Heart left ventricle (tissue), 16 donors: Measurements from ENCODE around the gene SRD5A3. TPM values are rescaled to one million over a fixed set of nuclear protein-coding genes. Genes with fewer than 3 reads are reported as not detected.

ENCODE experiments used
- ATAC-seq, 4 donors: fragments of 200-7000 bp; cut with Tn5 transposase; one replicate each; pipeline ENCODE4 v1.9.1; 2020 to 2022; ENCODE audit warnings: moderate library complexity in 4 of 4, mild to moderate bottlenecking in 3 of 4, moderate number of reproducible peaks in 1 of 4
- DNase-seq, 5 donors: peaks; one replicate each; pipeline ENCODE4 v3.0.0-alpha.2; 2020
- H3K27ac ChIP-seq, 12 donors: fragments of 200-600 bp; sonication (generic) in 4 of 12; one replicate each; pipeline versions ENCODE4 v1.5.0 to v1.8.0; 2016 to 2022; ENCODE audit warnings: mild to moderate bottlenecking in 2 of 12
- H3K27me3 ChIP-seq, 9 donors: fragments of 200-600 bp; sonication (generic) in 2 of 9; one replicate each; pipeline versions ENCODE4 v1.5.1 to v1.8.0; 2016 to 2022; ENCODE audit warnings: mild to moderate bottlenecking in 3 of 9
- H3K36me3 ChIP-seq, 9 donors: fragments of 200-600 bp; sonication (generic) in 2 of 9; one replicate each; pipeline versions ENCODE4 v1.5.0 to v1.8.0; 2018 to 2022; ENCODE audit warnings: mild to moderate bottlenecking in 2 of 9
- H3K4me1 ChIP-seq, 12 donors: fragments of 200-600 bp; sonication (generic) in 4 of 12; one replicate each; pipeline versions ENCODE4 v1.5.0 to v1.8.0; 2016 to 2022; ENCODE audit warnings: mild to moderate bottlenecking in 3 of 12
- H3K4me3 ChIP-seq, 12 donors: fragments of 200-600 bp; sonication (generic) in 4 of 12; one replicate each; pipeline versions ENCODE4 v1.5.0 to v1.8.0; 2017 to 2022; ENCODE audit warnings: mild to moderate bottlenecking in 9 of 12, moderate library complexity in 4 of 12
- H3K9me3 ChIP-seq, 12 donors: fragments of 200-600 bp; sonication (generic) in 4 of 12; one replicate each; pipeline versions ENCODE4 v1.5.0 to v1.8.0; 2016 to 2022; ENCODE audit warnings: mild to moderate bottlenecking in 1 of 12
- CTCF ChIP-seq, 12 donors: fragments of 200-600 bp; sonication (generic) in 4 of 12; IDR thresholded peaks; one replicate each; pipeline versions ENCODE4 v1.5.0 to v1.8.0; 2018 to 2022; ENCODE audit warnings: antibody characterized with exemption in 12 of 12, mild to moderate bottlenecking in 5 of 12
- POLR2A ChIP-seq, 2 donors: fragments of 450-650 bp; IDR thresholded peaks; one replicate each; pipeline ENCODE4 v1.6.1; 2017; ENCODE audit warnings: antibody characterized with exemption in 2 of 2, mild to moderate bottlenecking in 2 of 2, moderate library complexity in 2 of 2
- whole genome bisulfite sequencing, 4 donors: extraction: QIAGEN DNeasy Blood & Tissue Kit in 2 of 4; methylation state at CpG; one replicate each; pipeline versions ENCODE4 v1.1.5 to v1.1.7; 2013 to 2018; 5-methylcytosine and 5-hydroxymethylcytosine counted together
- intact Hi-C, 10 donors: fragments of 100-400 bp; cut with DNase I; formaldehyde crosslinking; loops; one replicate each; pipeline versions ENCODE4 v1.11.1 to v1.14.2; 2022
- polyA plus RNA-seq, 2 donors: library from polyadenylated mRNA; stranded (reverse); fragments of 200-250 nt; gene quantifications; one replicate each; pipeline ENCODE4 v1.2.3, GENCODE V29; 2013
- total RNA-seq, 9 donors: library from RNA; depleted of rRNA in 2 of 9; stranded (reverse); fragments of >200 nt in 2 of 9; fragmentation: NEBNext Ultra II Directional in 3 of 9; extraction: Animal tissue kit (Norgen Biotek cat#: 25700) in 3 of 9; gene quantifications; one replicate each; pipeline versions ENCODE4 v1.1.0 to v1.2.4, GENCODE V29; 2016 to 2023
- donor health status: ischemic (EF 13 %, LVEDD 7.1; RV severe dilation, severe dysfunction).
- donor health status: healthy with polysubstance abuse.
- donor health status: DM: no; HTN: yes; CAD: no.
- donor health status: DM: no; HTN: no; CAD: no.
- donor health status: ischemic (EF 25% LVEDD 6.9; RV normal size, moderate dysfunction).
- donor health status: ischemic (EF 25% LVEDD 5.7; RV mildly dilated, moderate dysfunction).
- donor health status: healthy.
- donor health status: DM: yes; HTN: yes; CAD: no.
- donor health status: ischemic (EF 35%, LVEDD 5.7; RV mildly dilated, moderate dysfunction).
- donor health status: nonischemic (EF 11% LVEDD 7.7; RV severe dilation, severe dysfunction).
- donor health status: DM: yes; HTN: yes; CAD: no.
- donor health status: PGD.
- donor health status: ischemic (EF 29% LVEDD 5.4; RV normal size, mild dysfunction).
- donor health status: nonischemic (EF 23%, LVEDD 6.1; RV moderate dilation, normal function).

Gene SRD5A3
- total and polyA plus RNA-seq, 11 donors = 4.5 to 16.8 (median 7.8) TPM

GRCh38 chr4:55372259-55372658 is 26.2 kb downstream of the SRD5A3 start:
- TF ChIP-seq POLR2A (IDR thresholded peaks at IDR 0.05) (no peak), CTCF (IDR thresholded peaks at IDR 0.05) (no peak)
- no peaks in the 10 kb centered on the region for H3K4me1 ChIP-seq
- H3K9me3 ChIP-seq = no peaks in the 10 kb centered on the region
- H3K27me3 ChIP-seq = no peaks in the 10 kb centered on the region
- ATAC-seq (peak in 2 of 4 donors; percentile 36 to 58), DNase-seq (no peak)
- H3K36me3 ChIP-seq = peaks cover 0 to 38% (median 10%) of the 10 kb centered on the region in 9 donors
- no peak overlapping the region for H3K4me3 ChIP-seq
- 81 to 89% (median 82%) methylated on average over 7 of the region's 7 CpGs for WGBS, 4 donors
- H3K27ac ChIP-seq = peak overlapping the region in 3 of 12 donors; percentile 3 to 54 (median 33)
- intact Hi-C loops = no loop called here

GRCh38 chr4:55373461-55373860 is 27.4 kb downstream of the SRD5A3 start:
- DNase-seq = no peak
- WGBS, 4 donors = 85 to 91% (median 87%) methylated on average over 1 of the region's 1 CpG
- Histone ChIP-seq H3K36me3 (peaks cover 0 to 26% (median 10%) of the 10 kb centered on the region in 9 donors), H3K4me3 (no peak overlapping the region), H3K27me3 (no peaks in the 10 kb centered on the region), H3K27ac (peak overlapping the region in 1 of 12 donors; percentile 33), H3K4me1 (no peaks in the 10 kb centered on the region), H3K9me3 (no peaks in the 10 kb centered on the region)
- TF ChIP-seq CTCF (IDR thresholded peaks at IDR 0.05) = no peak
- TF ChIP-seq POLR2A (IDR thresholded peaks at IDR 0.05) = no peak
- peak in 2 of 4 donors; percentile 41 for ATAC-seq
- intact Hi-C loops = no loop called here

GRCh38 chr4:55376698-55377097 is 30.7 kb downstream of the SRD5A3 start:
- Histone ChIP-seq H3K4me1 (no peaks in the 10 kb centered on the region), H3K9me3 (no peaks in the 10 kb centered on the region), H3K36me3 (peaks cover 0 to 7% (median 0%) of the 10 kb centered on the region in 9 donors), H3K27ac (no peak overlapping the region), H3K4me3 (no peak overlapping the region), H3K27me3 (no peaks in the 10 kb centered on the region)
- WGBS, 4 donors = 89 to 95% (median 93%) methylated on average over 2 of the region's 2 CpGs
- ATAC-seq (no peak), DNase-seq (no peak)
- TF ChIP-seq CTCF (IDR thresholded peaks at IDR 0.05) = no peak
- TF ChIP-seq POLR2A (IDR thresholded peaks at IDR 0.05) = no peak
- intact Hi-C loops = no loop called here

- no peak for TF ChIP-seq CTCF (IDR thresholded peaks at IDR 0.05)
- ATAC-seq (no peak), DNase-seq (no peak)
- intact Hi-C loops = no loop called here
- no peak overlapping the region for H3K4me3 ChIP-seq
- H3K27ac ChIP-seq = no peak overlapping the region
- H3K36me3 ChIP-seq = peaks cover 0 to 3% (median 0%) of the 10 kb centered on the region in 9 donors
- H3K4me1 ChIP-seq = peaks cover 0 to 12% (median 0%) of the 10 kb centered on the region in 12 donors
- no peaks in the 10 kb centered on the region for H3K27me3 ChIP-seq
- WGBS, 4 donors = 79 to 86% (median 82%) methylated on average over 13 of the region's 13 CpGs
- no peaks in the 10 kb centered on the region for H3K9me3 ChIP-seq
Measured at GRCh38 chr4:55378617-55379467, 32.8 kb downstream of the SRD5A3 start.
